ENCODE data around the gene RCOR1. TPM values are rescaled to one million over a fixed set of nuclear protein-coding genes. Genes with fewer than 3 reads are reported as not detected.

Gene RCOR1
- total RNA-seq, 3 donors from 2014 or later = 29.4 to 31.3 (median 29.5) TPM

DNA sequence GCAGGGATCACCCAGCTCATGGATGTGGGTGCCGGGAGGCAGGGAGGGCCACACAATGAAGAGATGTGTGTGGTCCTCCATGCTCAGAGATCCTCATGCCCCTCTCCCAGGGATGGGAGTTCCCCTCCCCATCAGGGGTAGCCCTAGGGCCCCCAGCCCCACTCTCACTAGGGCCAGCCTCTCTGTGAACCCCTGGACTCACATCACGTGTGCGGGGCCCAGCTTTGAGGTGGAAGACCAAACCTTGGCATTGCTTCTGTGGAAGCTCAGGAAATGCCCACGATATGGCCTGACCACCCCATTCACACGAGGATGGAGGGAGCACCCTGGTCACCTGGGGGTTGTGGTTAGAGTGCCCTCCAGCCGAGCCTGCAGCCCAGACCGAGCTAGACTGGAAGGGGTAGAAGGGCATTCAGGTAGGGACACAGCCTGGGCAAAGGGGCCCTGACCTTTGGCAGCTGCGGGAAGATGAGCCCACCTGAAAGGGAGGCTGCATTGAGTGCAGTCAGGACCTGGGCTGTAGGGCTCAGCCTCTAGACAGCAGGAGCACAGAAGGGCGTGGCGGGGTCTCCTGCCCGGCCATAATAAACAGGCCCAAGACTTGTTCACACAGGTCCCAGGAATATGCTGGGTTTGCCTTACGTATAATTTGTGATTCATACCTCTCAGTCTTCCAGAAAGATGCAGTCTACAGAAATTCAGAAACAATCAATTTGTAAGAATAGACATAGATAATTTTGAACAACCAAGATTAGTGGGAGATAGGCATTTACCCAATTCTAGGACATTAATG lies 34.8 kb upstream of the RCOR1 start:
- TF ChIP-seq CTCF (IDR thresholded peaks at IDR 0.05) = no peak
- H3K36me3 ChIP-seq (ENCODE audit: low read depth) = no peaks in the 10 kb centered on the region
- no peak for DNase-seq
- H3K9me3 ChIP-seq = no peaks in the 10 kb centered on the region
- H3K4me3 ChIP-seq = no peak overlapping the region
- H3K4me1 ChIP-seq (ENCODE audit: low read depth) = peaks cover 4% of the 10 kb centered on the region
- no peak for ATAC-seq
- intact Hi-C loops (cut with DNase I, micrococcal nuclease) = no loop called here

DNA sequence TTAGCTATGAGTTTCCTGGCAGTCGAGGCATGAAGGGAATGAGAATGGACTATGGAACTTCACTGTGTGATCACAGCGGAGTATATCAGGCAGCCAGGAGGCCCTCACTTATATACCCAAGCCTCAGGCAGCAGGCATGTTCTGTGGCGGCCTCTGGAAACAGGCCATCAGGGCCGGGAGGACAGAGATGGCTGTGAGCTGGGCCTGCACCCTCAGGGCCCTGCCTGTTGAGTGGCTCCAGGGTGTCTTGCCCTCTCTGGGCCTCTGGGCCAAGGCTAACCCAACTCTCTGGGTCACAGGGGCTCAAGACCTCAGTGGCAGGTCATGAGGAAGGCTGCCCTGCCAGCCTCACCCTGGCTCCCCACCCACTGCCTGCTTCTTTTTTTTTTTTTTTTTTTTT lies 33.9 kb upstream of the RCOR1 start:
- no peak for ATAC-seq
- Histone ChIP-seq H3K4me3 (no peak overlapping the region), H3K4me1 (ENCODE audit: low read depth) (no peaks in the 10 kb centered on the region), H3K9me3 (no peaks in the 10 kb centered on the region), H3K36me3 (ENCODE audit: low read depth) (no peaks in the 10 kb centered on the region)
- intact Hi-C loops (cut with DNase I, micrococcal nuclease) = no loop called here
- TF ChIP-seq CTCF (IDR thresholded peaks at IDR 0.05) = no peak
- DNase-seq = no peak

- Histone ChIP-seq H3K4me3 (no peak overlapping the region), H3K9me3 (no peaks in the 10 kb centered on the region), H3K4me1 (ENCODE audit: low read depth) (no peaks in the 10 kb centered on the region), H3K36me3 (ENCODE audit: low read depth) (no peaks in the 10 kb centered on the region)
- peak; percentile 21 for ATAC-seq
- DNase-seq = no peak
- TF ChIP-seq CTCF (IDR thresholded peaks at IDR 0.05) = no peak
- intact Hi-C loops (cut with DNase I, micrococcal nuclease) = no loop called here
Measured at GRCh38 chr14:102560458-102561261, 31.8 kb upstream of the RCOR1 start.

GRCh38 chr14:102565331-102565887 lies 27.0 kb upstream of the RCOR1 start:
- H3K4me3 ChIP-seq = no peak overlapping the region
- no peaks in the 10 kb centered on the region for H3K9me3 ChIP-seq
- peak; percentile 29 for ATAC-seq

DNA sequence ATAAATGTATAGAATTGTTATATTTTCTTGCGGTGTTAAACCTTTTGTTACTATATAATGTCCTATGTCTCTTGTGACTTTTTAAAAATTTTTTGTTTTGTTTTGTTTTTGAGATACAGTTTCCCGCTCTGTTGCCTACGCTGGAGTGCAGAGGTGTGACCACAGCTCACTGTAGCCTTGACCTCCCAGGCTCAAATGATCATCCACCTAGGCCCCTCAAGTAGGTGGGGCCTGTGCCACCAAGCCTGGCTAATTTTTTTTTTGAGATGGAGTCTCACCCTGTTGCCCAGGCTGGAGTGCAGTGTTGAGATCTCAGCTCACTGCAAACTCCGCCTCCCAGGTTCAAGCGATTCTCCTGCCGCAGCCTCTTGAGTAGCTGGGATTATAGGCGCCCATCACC lies 26.5 kb upstream of the RCOR1 start:
- DNase-seq (no peak), ATAC-seq (no peak)
- peaks cover 5% of the 10 kb centered on the region for H3K4me1 ChIP-seq (ENCODE audit: low read depth)
- intact Hi-C loops (cut with DNase I, micrococcal nuclease) = no loop called here
- H3K36me3 ChIP-seq (ENCODE audit: low read depth) = no peaks in the 10 kb centered on the region
- H3K9me3 ChIP-seq = no peaks in the 10 kb centered on the region
- H3K4me3 ChIP-seq = no peak overlapping the region
- no peak for TF ChIP-seq CTCF (IDR thresholded peaks at IDR 0.05)

More at GRCh38 chr14:102565331-102565887, 27.0 kb upstream of the RCOR1 start:
- intact Hi-C loops (cut with DNase I, micrococcal nuclease) = no loop called here
- DNase-seq = peak in 1 of 3 donors; percentile 20
- Histone ChIP-seq H3K4me1 (ENCODE audit: low read depth) (peaks cover 5% of the 10 kb centered on the region), H3K36me3 (ENCODE audit: low read depth) (no peaks in the 10 kb centered on the region)
- TF ChIP-seq CTCF (IDR thresholded peaks at IDR 0.05) = no peak
